RPMI7951 (cell line): ENCODE measurements around the gene ACIN1. TPM values are rescaled to one million over a fixed set of nuclear protein-coding genes. Genes with fewer than 3 reads are reported as not detected.

ENCODE experiments used
- DNase-seq: peaks from one replicate; pipeline ENCODE4 v3.0.0-alpha.2; 2012; ENCODE audit warnings: low read depth
- total RNA-seq: library from RNA; depleted of rRNA; stranded (reverse); fragments of >200 nt; shearing (Covaris generic); gene quantifications from 2 replicates; pipeline ENCODE4 v1.2.3, GENCODE V29; 2014

The ACIN1 gene
- total RNA-seq, 1 experiment from 2014 or later = 38.9 TPM

- DNase-seq = peak; percentile 76
These were observed 36.9 kb downstream of the ACIN1 start for GRCh38 chr14:23057757-23058653.

- DNase-seq = peak; percentile 76
These were observed 37.8 kb downstream of the ACIN1 start, which contains the start of gene CDH24 for GRCh38 chr14:23056956-23057756. Gene CDH24 (minus strand): TSS chr14:23057520. CDS start chr14:23055733, 1,787 bp downstream.

- DNase-seq = peak; percentile 63
These were observed 38.6 kb downstream of the ACIN1 start for GRCh38 chr14:23056145-23056955.

GRCh38 chr14:23055621-23056144 lies 39.3 kb downstream of the ACIN1 start:
- peak; percentile 45 for DNase-seq

GRCh38 chr14:23055147-23055550 lies 39.8 kb downstream of the ACIN1 start:
- no peak for DNase-seq

- no peak for DNase-seq
These were observed 40.7 kb downstream of the ACIN1 start for GRCh38 chr14:23054000-23054811.

- DNase-seq = no peak
These were observed 41.5 kb downstream of the ACIN1 start for GRCh38 chr14:23053426-23053825.

- DNase-seq = no peak
These were observed 42.3 kb downstream of the ACIN1 start for GRCh38 chr14:23052671-23053070.

GRCh38 chr14:23052182-23052623 lies 42.7 kb downstream of the ACIN1 start:
- no peak for DNase-seq

- no peak for DNase-seq
These were observed 43.5 kb downstream of the ACIN1 start for GRCh38 chr14:23051141-23052057.

- no peak for DNase-seq
These were observed 45.9 kb downstream of the ACIN1 start for GRCh38 chr14:23049011-23049410.

GRCh38 chr14:23047751-23048693 lies 46.9 kb downstream of the ACIN1 start:
- DNase-seq = no peak

GRCh38 chr14:23047034-23047634 lies 47.8 kb downstream of the ACIN1 start:
- no peak for DNase-seq

- DNase-seq = no peak
These were observed 49.2 kb downstream of the ACIN1 start for GRCh38 chr14:23045419-23046357.

GRCh38 chr14:23044840-23045239 lies 50.1 kb downstream of the ACIN1 start:
- no peak for DNase-seq

GRCh38 chr14:23043754-23044153 lies 51.2 kb downstream of the ACIN1 start:
- DNase-seq = no peak

- DNase-seq = no peak
These were observed 51.8 kb downstream of the ACIN1 start for GRCh38 chr14:23043145-23043544.
